ENCODE results near the gene NOL7.

The NOL7 gene

DNA sequence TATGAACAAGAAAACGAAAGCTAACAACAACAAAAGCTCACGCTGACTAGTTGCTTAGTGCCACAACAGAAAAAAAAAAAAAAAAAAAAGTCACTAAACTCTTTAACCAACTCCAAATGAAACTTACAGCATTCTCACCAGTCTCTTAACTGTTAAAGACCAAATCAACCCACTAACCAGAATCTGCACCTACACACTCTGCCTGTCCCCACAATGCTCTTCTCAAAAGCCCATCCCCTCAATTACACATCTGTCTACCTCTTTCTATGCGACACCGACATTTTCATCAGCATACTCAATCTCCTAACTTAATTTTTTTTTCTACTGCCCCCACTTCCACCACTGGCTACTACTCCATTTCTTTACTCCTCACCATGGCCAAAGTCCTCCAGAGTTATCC, 34.3 kb downstream of the NOL7 start (continued):
- TF ChIP-seq TOX (CRISPR knock-in tag; IDR thresholded peaks at IDR 0.05; ENCODE audit: borderline replicate concordance): no peak
- TF ChIP-seq SNAI2 (CRISPR knock-in tag; IDR thresholded peaks at IDR 0.05): no peak
- TF ChIP-seq ZNF565 (CRISPR knock-in tag; conservative IDR thresholded peaks at IDR 0.05; ENCODE audit: low read depth): no peak
- TF ChIP-seq, protein P1, sequence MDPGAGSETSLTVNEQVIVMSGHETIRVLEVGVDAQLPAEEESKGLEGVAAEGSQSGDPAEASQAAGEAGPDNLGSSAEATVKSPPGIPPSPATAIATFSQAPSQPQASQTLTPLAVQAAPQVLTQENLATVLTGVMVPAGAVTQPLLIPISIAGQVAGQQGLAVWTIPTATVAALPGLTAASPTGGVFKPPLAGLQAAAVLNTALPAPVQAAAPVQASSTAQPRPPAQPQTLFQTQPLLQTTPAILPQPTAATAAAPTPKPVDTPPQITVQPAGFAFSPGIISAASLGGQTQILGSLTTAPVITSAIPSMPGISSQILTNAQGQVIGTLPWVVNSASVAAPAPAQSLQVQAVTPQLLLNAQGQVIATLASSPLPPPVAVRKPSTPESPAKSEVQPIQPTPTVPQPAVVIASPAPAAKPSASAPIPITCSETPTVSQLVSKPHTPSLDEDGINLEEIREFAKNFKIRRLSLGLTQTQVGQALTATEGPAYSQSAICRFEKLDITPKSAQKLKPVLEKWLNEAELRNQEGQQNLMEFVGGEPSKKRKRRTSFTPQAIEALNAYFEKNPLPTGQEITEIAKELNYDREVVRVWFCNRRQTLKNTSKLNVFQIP (CRISPR knock-in tag; IDR thresholded peaks at IDR 0.05; ENCODE audit: borderline replicate concordance, low read depth): no peak
- no peak for TF ChIP-seq ZC3H10 (CRISPR knock-in tag; IDR thresholded peaks at IDR 0.05)
- TF ChIP-seq BACH2 (CRISPR knock-in tag; IDR thresholded peaks at IDR 0.05; ENCODE audit: borderline replicate concordance): no peak
- no peak for TF ChIP-seq ZFP3 (CRISPR knock-in tag; IDR thresholded peaks at IDR 0.05)
- no peak for TF ChIP-seq ZNF8 (CRISPR knock-in tag; IDR thresholded peaks at IDR 0.05)
- no peak for TF ChIP-seq OSR1 (CRISPR knock-in tag; IDR thresholded peaks at IDR 0.05)

DNA sequence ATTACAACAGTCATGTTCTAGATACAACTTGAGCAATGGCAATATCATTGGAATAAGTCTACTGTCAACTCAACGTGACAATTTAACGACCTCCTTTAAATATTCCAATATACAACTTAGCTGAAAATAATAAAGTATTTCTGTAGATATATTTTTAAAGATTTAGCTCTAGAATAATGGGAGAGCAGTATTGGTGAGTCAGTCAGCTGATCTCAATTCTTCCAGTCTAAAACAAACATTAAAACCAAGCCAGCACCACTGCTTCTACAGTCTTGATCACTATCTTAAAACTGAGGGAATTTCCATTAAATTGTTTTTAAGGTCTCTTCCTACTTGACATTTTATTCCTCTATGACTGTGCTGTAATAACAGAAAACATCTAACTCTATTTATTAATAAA, 38.2 kb downstream of the NOL7 start:
- TF ChIP-seq TCF4 (CRISPR knock-in tag; IDR thresholded peaks at IDR 0.05; ENCODE audit: borderline replicate concordance) (no peak), ISL1 (CRISPR knock-in tag; IDR thresholded peaks at IDR 0.05) (peak; percentile 24; the same call in 1 of the 2 replicates)
- ATAC-seq: no peak; the same call in 2 of the 3 replicates

DNA sequence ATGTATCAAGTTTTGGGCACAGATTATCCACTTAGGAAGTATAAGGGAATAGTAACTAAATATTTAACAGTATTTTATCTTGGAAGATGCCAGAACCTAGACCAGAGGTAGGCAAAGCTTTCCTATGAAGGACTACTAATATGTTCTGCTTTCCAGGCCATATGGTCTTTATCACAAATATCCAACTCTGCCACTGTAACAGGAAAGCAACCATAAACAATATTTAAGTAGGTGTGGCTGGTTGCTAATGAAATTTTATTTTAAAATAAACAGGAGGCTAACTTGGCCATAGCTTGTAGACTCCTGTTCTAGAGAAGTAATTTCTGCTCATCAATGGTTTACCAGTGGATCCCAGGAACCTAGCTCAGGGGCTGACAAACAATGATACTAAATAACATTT, 39.4 kb downstream of the NOL7 start:
- TF ChIP-seq TCF4 (CRISPR knock-in tag; IDR thresholded peaks at IDR 0.05; ENCODE audit: borderline replicate concordance) (peak; percentile 49; the same call in 1 of the 2 replicates), ARNTL (CRISPR knock-in tag; IDR thresholded peaks at IDR 0.05; ENCODE audit: borderline replicate concordance, low read depth) (no peak)

DNA sequence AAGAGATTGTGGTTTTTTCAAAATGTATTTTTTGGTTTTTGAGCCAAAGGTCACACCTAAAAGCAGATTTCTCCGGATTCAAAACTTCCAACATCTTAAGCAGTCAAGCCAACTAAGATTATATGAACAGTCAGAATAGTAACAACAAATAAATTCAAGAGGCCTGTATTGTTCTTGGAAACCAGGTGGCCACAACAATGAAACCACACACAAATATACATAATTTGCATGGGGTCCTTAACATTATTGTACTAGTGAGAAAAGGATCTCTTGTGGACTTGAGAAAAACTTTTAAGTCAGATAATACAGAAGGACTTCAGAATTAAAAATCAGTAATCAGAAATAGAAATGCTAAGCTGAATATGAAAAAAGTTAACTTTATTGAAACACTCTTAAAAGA, 40.6 kb downstream of the NOL7 start:
- TF ChIP-seq PPARA (CRISPR knock-in tag; IDR thresholded peaks at IDR 0.05; ENCODE audit: borderline replicate concordance) (no peak), ARNTL (CRISPR knock-in tag; IDR thresholded peaks at IDR 0.05; ENCODE audit: borderline replicate concordance, low read depth) (no peak), ISL1 (CRISPR knock-in tag; IDR thresholded peaks at IDR 0.05) (no peak), ZC3H10 (CRISPR knock-in tag; IDR thresholded peaks at IDR 0.05) (no peak), ZFP3 (CRISPR knock-in tag; IDR thresholded peaks at IDR 0.05) (no peak), SNAI2 (CRISPR knock-in tag; IDR thresholded peaks at IDR 0.05) (no peak), ZNF565 (CRISPR knock-in tag; conservative IDR thresholded peaks at IDR 0.05; ENCODE audit: low read depth) (no peak), OSR1 (CRISPR knock-in tag; IDR thresholded peaks at IDR 0.05) (no peak), GLIS3 (CRISPR knock-in tag; IDR thresholded peaks at IDR 0.05) (no peak), ZNF70 (CRISPR knock-in tag; IDR thresholded peaks at IDR 0.05) (no peak), RARB (CRISPR knock-in tag; IDR thresholded peaks at IDR 0.05) (no peak), CSDC2 (CRISPR knock-in tag; IDR thresholded peaks at IDR 0.05) (no peak), TCF4 (CRISPR knock-in tag; IDR thresholded peaks at IDR 0.05; ENCODE audit: borderline replicate concordance) (no peak), ESRRG (CRISPR knock-in tag; IDR thresholded peaks at IDR 0.05) (no peak)
- TF ChIP-seq, protein P2, sequence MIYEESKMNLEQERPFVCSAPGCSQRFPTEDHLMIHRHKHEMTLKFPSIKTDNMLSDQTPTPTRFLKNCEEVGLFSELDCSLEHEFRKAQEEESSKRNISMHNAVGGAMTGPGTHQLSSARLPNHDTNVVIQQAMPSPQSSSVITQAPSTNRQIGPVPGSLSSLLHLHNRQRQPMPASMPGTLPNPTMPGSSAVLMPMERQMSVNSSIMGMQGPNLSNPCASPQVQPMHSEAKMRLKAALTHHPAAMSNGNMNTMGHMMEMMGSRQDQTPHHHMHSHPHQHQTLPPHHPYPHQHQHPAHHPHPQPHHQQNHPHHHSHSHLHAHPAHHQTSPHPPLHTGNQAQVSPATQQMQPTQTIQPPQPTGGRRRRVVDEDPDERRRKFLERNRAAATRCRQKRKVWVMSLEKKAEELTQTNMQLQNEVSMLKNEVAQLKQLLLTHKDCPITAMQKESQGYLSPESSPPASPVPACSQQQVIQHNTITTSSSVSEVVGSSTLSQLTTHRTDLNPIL (CRISPR knock-in tag; IDR thresholded peaks at IDR 0.05; ENCODE audit: low read depth): no peak
- TF ChIP-seq, protein P3, sequence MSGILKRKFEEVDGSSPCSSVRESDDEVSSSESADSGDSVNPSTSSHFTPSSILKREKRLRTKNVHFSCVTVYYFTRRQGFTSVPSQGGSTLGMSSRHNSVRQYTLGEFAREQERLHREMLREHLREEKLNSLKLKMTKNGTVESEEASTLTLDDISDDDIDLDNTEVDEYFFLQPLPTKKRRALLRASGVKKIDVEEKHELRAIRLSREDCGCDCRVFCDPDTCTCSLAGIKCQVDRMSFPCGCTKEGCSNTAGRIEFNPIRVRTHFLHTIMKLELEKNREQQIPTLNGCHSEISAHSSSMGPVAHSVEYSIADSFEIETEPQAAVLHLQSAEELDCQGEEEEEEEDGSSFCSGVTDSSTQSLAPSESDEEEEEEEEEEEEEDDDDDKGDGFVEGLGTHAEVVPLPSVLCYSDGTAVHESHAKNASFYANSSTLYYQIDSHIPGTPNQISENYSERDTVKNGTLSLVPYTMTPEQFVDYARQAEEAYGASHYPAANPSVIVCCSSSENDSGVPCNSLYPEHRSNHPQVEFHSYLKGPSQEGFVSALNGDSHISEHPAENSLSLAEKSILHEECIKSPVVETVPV (CRISPR knock-in tag; IDR thresholded peaks at IDR 0.05): no peak
- TF ChIP-seq, protein P4, sequence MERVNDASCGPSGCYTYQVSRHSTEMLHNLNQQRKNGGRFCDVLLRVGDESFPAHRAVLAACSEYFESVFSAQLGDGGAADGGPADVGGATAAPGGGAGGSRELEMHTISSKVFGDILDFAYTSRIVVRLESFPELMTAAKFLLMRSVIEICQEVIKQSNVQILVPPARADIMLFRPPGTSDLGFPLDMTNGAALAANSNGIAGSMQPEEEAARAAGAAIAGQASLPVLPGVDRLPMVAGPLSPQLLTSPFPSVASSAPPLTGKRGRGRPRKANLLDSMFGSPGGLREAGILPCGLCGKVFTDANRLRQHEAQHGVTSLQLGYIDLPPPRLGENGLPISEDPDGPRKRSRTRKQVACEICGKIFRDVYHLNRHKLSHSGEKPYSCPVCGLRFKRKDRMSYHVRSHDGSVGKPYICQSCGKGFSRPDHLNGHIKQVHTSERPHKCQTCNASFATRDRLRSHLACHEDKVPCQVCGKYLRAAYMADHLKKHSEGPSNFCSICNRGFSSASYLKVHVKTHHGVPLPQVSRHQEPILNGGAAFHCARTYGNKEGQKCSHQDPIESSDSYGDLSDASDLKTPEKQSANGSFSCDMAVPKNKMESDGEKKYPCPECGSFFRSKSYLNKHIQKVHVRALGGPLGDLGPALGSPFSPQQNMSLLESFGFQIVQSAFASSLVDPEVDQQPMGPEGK (CRISPR knock-in tag; IDR thresholded peaks at IDR 0.05; ENCODE audit: borderline replicate concordance): no peak
- TF ChIP-seq, protein P5, sequence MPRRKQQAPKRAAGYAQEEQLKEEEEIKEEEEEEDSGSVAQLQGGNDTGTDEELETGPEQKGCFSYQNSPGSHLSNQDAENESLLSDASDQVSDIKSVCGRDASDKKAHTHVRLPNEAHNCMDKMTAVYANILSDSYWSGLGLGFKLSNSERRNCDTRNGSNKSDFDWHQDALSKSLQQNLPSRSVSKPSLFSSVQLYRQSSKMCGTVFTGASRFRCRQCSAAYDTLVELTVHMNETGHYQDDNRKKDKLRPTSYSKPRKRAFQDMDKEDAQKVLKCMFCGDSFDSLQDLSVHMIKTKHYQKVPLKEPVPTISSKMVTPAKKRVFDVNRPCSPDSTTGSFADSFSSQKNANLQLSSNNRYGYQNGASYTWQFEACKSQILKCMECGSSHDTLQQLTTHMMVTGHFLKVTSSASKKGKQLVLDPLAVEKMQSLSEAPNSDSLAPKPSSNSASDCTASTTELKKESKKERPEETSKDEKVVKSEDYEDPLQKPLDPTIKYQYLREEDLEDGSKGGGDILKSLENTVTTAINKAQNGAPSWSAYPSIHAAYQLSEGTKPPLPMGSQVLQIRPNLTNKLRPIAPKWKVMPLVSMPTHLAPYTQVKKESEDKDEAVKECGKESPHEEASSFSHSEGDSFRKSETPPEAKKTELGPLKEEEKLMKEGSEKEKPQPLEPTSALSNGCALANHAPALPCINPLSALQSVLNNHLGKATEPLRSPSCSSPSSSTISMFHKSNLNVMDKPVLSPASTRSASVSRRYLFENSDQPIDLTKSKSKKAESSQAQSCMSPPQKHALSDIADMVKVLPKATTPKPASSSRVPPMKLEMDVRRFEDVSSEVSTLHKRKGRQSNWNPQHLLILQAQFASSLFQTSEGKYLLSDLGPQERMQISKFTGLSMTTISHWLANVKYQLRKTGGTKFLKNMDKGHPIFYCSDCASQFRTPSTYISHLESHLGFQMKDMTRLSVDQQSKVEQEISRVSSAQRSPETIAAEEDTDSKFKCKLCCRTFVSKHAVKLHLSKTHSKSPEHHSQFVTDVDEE (CRISPR knock-in tag; IDR thresholded peaks at IDR 0.05): no peak
- ATAC-seq: no peak

More for the DNA sequence above, 39.4 kb downstream of the NOL7 start:
- no peak; the same call in 2 of the 3 replicates for ATAC-seq

Data from SK-N-SH treated with all-trans-retinoic acid at 6 μM for 48 hours (cell line).